Kidney epithelial cell (primary cell): ENCODE measurements around the gene NFATC2. TPM values are rescaled to one million over a fixed set of nuclear protein-coding genes. Genes with fewer than 3 reads are reported as not detected.
"Not testable (repeated sequence)": the region's sequence is repeated elsewhere in the genome, so short reads cannot be mapped to it uniquely, and the experiment has no call there.

Source experiments
- DNase-seq: peaks from one replicate; pipeline ENCODE4 v3.0.0-alpha.2; 2010; ENCODE audit warnings: low read depth
- H3K27me3 ChIP-seq: 2 replicates; pipeline ENCODE4 v1.6.0; 2011; ENCODE audit warnings: low read length; ENCODE audit not compliant: control insufficient read depth, insufficient read depth
- H3K36me3 ChIP-seq: 2 replicates; pipeline ENCODE4 v1.5.1; 2011; ENCODE audit warnings: low read length; ENCODE audit not compliant: control insufficient read depth, insufficient read depth
- H3K4me3 ChIP-seq: 2 replicates; pipeline ENCODE4 v1.5.1; 2011; ENCODE audit warnings: low read depth, mild to moderate bottlenecking, control low read depth, low read length
- total RNA-seq: library from RNA; depleted of rRNA; stranded (reverse); fragments of >200 nt; gene quantifications from 2 replicates; pipeline ENCODE4 v1.2.3, GENCODE V29; 2015
- TF ChIP-seq, protein P1 (sequence below): IDR thresholded peaks from 2 replicates; pipeline ENCODE4 v1.5.1; 2011; ENCODE audit warnings: mild to moderate bottlenecking, moderate library complexity, low read length, control low read depth, inconsistent platforms; ENCODE audit not compliant: insufficient read depth, poor library complexity, severe bottlenecking

NFATC2 gene
- total RNA-seq, 1 donor from 2014 or later: 2.9 TPM

DNA sequence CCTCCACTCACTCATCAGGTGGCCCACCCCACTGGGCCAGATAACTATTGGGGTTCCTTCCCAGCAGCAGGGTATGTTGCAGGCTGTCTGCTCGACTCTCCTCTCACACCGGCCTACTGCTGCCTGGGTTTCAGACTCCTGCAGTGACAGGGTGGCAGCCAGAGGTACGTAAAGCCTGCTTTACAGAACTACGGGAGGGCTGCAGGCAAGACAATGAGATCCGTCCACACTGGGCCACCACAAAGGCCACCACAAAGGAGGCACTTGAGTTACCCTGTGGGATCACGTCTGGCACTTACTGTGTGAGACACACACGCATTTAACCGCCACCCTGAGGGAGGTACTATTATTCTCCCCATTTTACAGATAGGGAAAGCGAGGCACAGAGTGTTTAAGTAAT, 78.5 kb downstream of the NFATC2 start:
- TF ChIP-seq, protein P1, sequence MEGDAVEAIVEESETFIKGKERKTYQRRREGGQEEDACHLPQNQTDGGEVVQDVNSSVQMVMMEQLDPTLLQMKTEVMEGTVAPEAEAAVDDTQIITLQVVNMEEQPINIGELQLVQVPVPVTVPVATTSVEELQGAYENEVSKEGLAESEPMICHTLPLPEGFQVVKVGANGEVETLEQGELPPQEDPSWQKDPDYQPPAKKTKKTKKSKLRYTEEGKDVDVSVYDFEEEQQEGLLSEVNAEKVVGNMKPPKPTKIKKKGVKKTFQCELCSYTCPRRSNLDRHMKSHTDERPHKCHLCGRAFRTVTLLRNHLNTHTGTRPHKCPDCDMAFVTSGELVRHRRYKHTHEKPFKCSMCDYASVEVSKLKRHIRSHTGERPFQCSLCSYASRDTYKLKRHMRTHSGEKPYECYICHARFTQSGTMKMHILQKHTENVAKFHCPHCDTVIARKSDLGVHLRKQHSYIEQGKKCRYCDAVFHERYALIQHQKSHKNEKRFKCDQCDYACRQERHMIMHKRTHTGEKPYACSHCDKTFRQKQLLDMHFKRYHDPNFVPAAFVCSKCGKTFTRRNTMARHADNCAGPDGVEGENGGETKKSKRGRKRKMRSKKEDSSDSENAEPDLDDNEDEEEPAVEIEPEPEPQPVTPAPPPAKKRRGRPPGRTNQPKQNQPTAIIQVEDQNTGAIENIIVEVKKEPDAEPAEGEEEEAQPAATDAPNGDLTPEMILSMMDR: no peak
- Histone ChIP-seq H3K36me3 (no peaks in the 10 kb centered on the region), H3K4me3 (no peak overlapping the region), H3K27me3 (no peaks in the 10 kb centered on the region)
- DNase-seq: no peak

DNA sequence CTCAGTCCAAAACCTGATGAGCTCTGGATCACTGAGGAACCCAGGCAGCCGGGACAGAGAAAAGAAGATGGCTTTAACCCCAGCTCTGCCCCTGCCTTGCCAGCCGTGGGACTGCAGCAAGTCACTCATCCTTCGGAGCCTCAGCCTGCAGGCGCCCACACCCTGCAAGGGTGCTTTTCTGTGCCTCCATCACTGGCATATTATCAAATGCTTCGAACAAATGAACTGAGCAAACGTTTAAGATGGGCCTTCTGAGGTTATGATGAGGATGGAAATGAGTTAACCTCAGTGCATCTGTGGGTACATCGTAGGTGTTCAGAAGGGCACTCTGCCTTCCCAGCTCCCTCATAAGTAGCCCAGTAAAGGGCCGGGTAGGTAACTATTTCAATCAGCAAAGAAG, 79.0 kb downstream of the NFATC2 start:
- no peak for DNase-seq
- TF ChIP-seq, protein P1: no peak
- Histone ChIP-seq H3K27me3 (no peaks in the 10 kb centered on the region), H3K36me3 (no peaks in the 10 kb centered on the region), H3K4me3 (no peak overlapping the region)

DNA sequence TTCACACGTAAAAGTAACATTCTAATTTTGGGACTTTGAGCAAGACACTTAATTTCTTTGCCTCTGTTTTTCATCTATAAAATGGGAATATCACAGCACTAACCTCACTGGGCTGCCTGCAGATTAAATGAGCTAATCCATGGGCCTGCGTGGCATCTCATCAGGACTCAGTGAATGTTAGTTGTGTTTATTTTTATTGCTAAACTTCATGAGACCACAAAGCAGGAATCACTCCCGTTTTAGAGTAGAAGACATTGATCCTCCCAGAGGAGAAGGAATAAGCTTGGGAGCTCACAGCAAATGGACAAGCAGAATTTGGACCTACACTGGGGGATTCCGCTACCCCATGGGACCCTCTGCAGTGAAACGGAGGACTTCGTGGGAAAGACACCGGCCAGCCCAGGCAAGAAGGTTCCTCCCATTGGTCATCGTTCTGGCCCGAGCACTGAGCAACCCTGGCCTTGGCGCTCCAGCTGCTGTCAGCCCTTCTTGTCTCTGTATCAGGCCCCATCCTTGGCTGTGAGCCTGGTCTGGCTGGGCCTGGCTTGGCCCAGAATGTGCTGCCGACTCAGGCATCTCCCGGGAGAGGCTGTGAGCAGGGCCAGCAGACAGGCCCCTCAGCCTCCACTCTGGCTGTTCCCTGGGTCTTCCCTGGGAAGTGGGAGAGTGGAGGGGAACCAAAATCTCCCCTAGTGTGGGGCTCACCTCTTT, 79.8 kb downstream of the NFATC2 start:
- TF ChIP-seq, protein P1: no peak
- H3K36me3 ChIP-seq: no peaks in the 10 kb centered on the region
- H3K4me3 ChIP-seq: no peak overlapping the region
- no peak for DNase-seq
- H3K27me3 ChIP-seq: no peaks in the 10 kb centered on the region

DNA sequence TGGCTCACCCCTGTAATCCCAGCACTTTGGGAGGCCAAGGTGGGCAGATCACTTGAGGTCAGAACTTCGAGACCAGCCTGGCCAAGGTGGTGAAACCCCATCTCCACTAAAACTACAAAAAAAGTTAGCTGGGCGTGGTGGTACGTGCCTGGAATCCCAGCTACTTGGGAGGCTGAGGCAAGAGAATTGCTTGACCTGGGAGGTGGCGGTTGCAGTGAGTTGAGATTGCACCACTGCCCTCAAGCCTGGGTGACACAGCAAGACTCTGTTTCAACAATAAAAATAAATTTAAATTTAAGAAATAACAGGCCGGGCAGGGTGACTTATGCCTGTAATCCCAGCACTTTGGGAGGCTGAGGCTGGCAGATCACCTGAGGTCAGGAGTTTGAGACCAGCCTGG, 80.7 kb downstream of the NFATC2 start:
- H3K4me3 ChIP-seq, DNase-seq, H3K36me3 ChIP-seq, H3K27me3 ChIP-seq: not testable (repeated sequence)

DNA sequence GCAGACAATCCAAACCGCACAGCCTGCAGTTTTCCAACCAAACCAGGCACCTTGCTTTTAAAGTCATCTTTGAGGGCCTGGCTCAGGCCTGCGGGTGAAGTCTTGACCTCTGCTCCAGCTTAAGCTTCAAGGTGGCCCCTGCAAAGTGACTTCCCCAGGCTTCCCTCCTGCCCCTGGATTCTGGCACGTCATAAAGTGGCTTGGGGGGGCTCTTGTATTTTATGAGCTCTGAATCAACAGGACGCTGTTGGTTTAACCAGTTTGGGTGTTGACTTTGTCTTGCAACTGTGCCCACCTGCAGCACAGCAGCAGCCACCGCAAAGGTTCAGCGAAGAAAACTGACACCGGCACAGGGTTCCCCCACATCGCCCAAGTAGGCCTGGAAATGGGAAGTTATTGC, 81.2 kb downstream of the NFATC2 start:
- DNase-seq: no peak
- TF ChIP-seq, protein P1: no peak
- no peaks in the 10 kb centered on the region for H3K27me3 ChIP-seq
- H3K36me3 ChIP-seq: no peaks in the 10 kb centered on the region
- no peak overlapping the region for H3K4me3 ChIP-seq

DNA sequence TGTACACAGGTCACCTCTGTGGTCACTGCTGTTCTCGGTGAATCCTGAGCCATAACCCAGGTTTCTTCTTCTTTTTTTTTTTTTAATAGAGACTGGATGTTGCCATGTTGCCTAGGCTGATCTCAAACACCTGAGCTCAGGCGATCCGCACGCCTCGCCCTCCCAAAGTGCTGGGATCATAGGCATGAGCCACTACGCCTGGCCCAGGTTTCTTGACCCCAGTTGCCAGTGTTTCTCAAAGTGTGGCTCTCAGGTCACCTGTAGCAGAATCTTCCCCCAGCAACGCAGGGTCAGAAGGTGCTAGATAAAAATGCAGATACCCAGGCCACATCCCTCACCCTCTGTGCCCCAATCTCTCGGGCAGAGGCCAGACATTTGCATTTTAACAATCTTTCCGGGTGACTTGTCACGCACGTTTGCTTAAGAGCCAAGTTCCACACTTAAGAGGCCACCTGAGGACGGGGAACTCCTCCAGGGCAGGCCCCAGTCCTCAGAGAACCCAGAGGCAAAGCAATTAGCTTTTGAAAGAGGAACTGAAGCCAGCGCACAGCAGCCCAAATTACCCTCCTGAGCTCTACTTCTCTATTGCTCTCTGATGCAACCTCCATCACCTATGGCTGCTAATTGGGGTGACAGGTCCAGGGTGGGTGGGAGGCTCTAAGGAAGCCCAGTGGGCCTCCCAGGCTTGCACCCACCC, 81.8 kb downstream of the NFATC2 start:
- no peaks in the 10 kb centered on the region for H3K36me3 ChIP-seq
- H3K27me3 ChIP-seq: no peaks in the 10 kb centered on the region

More for the DNA sequence above, 81.8 kb downstream of the NFATC2 start:
- TF ChIP-seq, protein P1: no peak
- no peak for DNase-seq
- H3K4me3 ChIP-seq: no peak overlapping the region
